Fibroblast of upper back skin (primary cell): Measurements from ENCODE around the gene COG8.

Experiments
- DNase-seq: peaks from one replicate; pipeline ENCODE4 v3.0.0-alpha.2; 2013

Gene COG8

DNA sequence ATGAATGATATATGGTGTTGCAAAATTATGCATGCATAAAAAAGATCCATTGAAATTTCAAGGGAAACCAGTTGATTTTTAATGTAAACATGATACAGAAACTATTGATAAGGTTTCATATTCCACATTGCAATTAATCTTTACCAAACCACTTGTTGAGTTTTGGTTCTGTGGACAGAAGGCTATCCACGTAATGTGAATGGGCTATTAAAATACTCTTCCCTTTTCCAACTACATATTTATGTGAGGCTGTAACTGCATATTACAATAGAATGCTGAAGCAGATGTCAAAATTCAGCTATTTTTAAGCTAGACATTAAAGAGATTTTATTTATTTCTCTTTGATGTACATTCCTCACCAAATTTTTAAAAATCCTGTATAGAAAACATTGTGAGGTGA, 62.0 kb downstream of the COG8 start:
- peak; percentile 77 for DNase-seq
